ENCODE measurements around the gene BRICD5.
A peak's percentile ranks its signal among the peaks of the same experiment; 100 is the strongest.

Gene BRICD5

GRCh38 chr16:2237102-2237482 lies 26.4 kb upstream of the BRICD5 start:
- DNase-seq, result no peak

- no peak for DNase-seq
Observed at GRCh38 chr16:2236337-2237101, 25.9 kb upstream of the BRICD5 start, which contains the start of gene DNASE1L2. TSS of gene DNASE1L2 (plus strand) at chr16:2236444. CDS start at chr16:2236817, 373 bp downstream.

- no peak for DNase-seq
Observed at GRCh38 chr16:2235695-2236336, 25.2 kb upstream of the BRICD5 start.

- no peak for DNase-seq
Observed at GRCh38 chr16:2235234-2235651, 24.6 kb upstream of the BRICD5 start.

- DNase-seq, result no peak
Observed at GRCh38 chr16:2234813-2235170, 24.1 kb upstream of the BRICD5 start.

- DNase-seq, result no peak
Observed at GRCh38 chr16:2233872-2234812, 23.5 kb upstream of the BRICD5 start.

GRCh38 chr16:2233046-2233775 lies 22.5 kb upstream of the BRICD5 start:
- DNase-seq, result no peak

- no peak for DNase-seq
Observed at GRCh38 chr16:2232094-2232990, 21.7 kb upstream of the BRICD5 start.

- no peak for DNase-seq
Observed at GRCh38 chr16:2231016-2231931, 20.6 kb upstream of the BRICD5 start.

- DNase-seq, result no peak
Observed at GRCh38 chr16:2230376-2230775, 19.7 kb upstream of the BRICD5 start.

- no peak for DNase-seq
Observed at GRCh38 chr16:2229632-2230250, 19.1 kb upstream of the BRICD5 start.

- no peak for DNase-seq
Observed at GRCh38 chr16:2229091-2229490, 18.4 kb upstream of the BRICD5 start.

- no peak for DNase-seq
Observed at GRCh38 chr16:2228161-2228824, 17.6 kb upstream of the BRICD5 start.

- DNase-seq, result no peak
Observed at GRCh38 chr16:2226918-2227317, 16.3 kb upstream of the BRICD5 start.

- DNase-seq, result no peak
Observed at GRCh38 chr16:2226245-2226793, 15.7 kb upstream of the BRICD5 start.

- no peak for DNase-seq
Observed at GRCh38 chr16:2223942-2224486, 13.4 kb upstream of the BRICD5 start.

GRCh38 chr16:2223221-2223941 lies 12.7 kb upstream of the BRICD5 start, which contains the start of gene E4F1:
TSS of gene E4F1 (plus strand) at chr16:2223591. CDS start at chr16:2223614, 23 bp downstream.
- peak; percentile 91 for DNase-seq

- DNase-seq, result no peak
Observed at GRCh38 chr16:2216330-2216729, 5.7 kb upstream of the BRICD5 start.
